HepG2 (cell line): ENCODE measurements around the gene SEPHS2. TPM values are rescaled to one million over a fixed set of nuclear protein-coding genes. Genes with fewer than 3 reads are reported as not detected.
A peak's percentile ranks its signal among the peaks of the same experiment; 100 is the strongest.

Experiments
- ASH2L ChIP-seq: fragments of 300-600, 200-600 bp; sonication (generic); IDR thresholded peaks from 2 replicates; pipeline ENCODE4 v1.7.0; 2017; ENCODE audit warnings: low read depth, mild to moderate bottlenecking, moderate library complexity, mixed read lengths, low read length; ENCODE audit not compliant: insufficient read length
- ATF1 ChIP-seq: IDR thresholded peaks from 2 replicates; pipeline ENCODE4 v1.6.1; 2016; ENCODE audit warnings: mild to moderate bottlenecking, control low read depth
- ATF3 ChIP-seq: sonication (generic); formaldehyde crosslinking; IDR thresholded peaks from 2 replicates; pipeline ENCODE4 v1.4.0; 2020; ENCODE audit warnings: missing genetic modification reagents
- CBX1 ChIP-seq: IDR thresholded peaks from one replicate; pipeline ENCODE4 v1.6.1; 2016; ENCODE audit warnings: antibody characterized with exemption, low read depth
- CENPT ChIP-seq: sonication (generic); formaldehyde crosslinking; IDR thresholded peaks from 2 replicates; pipeline ENCODE4 v1.8.0; 2022; ENCODE audit warnings: low read depth, mild to moderate bottlenecking, moderate library complexity, missing genetic modification reagents
- CHCHD3 ChIP-seq: sonication (generic); formaldehyde crosslinking; IDR thresholded peaks from 2 replicates; pipeline ENCODE4 v1.8.0; 2022; ENCODE audit warnings: mild to moderate bottlenecking, missing genetic modification reagents, moderate library complexity
- HBP1 ChIP-seq: IDR thresholded peaks from 2 replicates; pipeline ENCODE4 v1.6.1; 2016; ENCODE audit warnings: low read depth, control low read depth
- HDAC2 ChIP-seq: sonication (generic); formaldehyde crosslinking; IDR thresholded peaks from 2 replicates; pipeline ENCODE4 v1.4.0; 2020; ENCODE audit warnings: missing genetic modification reagents
- KMT2A ChIP-seq: sonication (generic); formaldehyde crosslinking; IDR thresholded peaks from 2 replicates; pipeline ENCODE4 v1.4.0; 2020; ENCODE audit warnings: missing genetic modification reagents
- NFIC ChIP-seq: IDR thresholded peaks from 2 replicates; pipeline ENCODE4 v1.6.1; 2012; ENCODE audit warnings: mild to moderate bottlenecking, low read length, inconsistent platforms
- PBX2 ChIP-seq: IDR thresholded peaks from 2 replicates; pipeline ENCODE4 v1.6.1; 2016; ENCODE audit warnings: control low read depth
- REL ChIP-seq: sonication (generic); formaldehyde crosslinking; conservative IDR thresholded peaks from 2 replicates; pipeline ENCODE4 v1.8.0; 2022; ENCODE audit warnings: mild to moderate bottlenecking, missing genetic modification reagents, moderate library complexity
- RORA ChIP-seq: sonication (generic); formaldehyde crosslinking; IDR thresholded peaks from 2 replicates; pipeline ENCODE4 v1.5.0; 2020; ENCODE audit warnings: mild to moderate bottlenecking, missing genetic modification reagents, moderate library complexity
- SIX1 ChIP-seq: sonication (generic); formaldehyde crosslinking; IDR thresholded peaks from 2 replicates; pipeline ENCODE4 v1.4.0; 2020; ENCODE audit warnings: missing genetic modification reagents, borderline replicate concordance
- SMARCE1 ChIP-seq: fragments of 450-650 bp; IDR thresholded peaks from 2 replicates; pipeline ENCODE4 v1.6.1; 2017; ENCODE audit warnings: borderline replicate concordance
- TARDBP ChIP-seq: sonication (generic); formaldehyde crosslinking; IDR thresholded peaks from 2 replicates; pipeline ENCODE4 v1.8.0; 2022; ENCODE audit warnings: mild to moderate bottlenecking, missing genetic modification reagents
- TBL1XR1 ChIP-seq: fragments of 150-350 bp; IDR thresholded peaks from 2 replicates; pipeline ENCODE4 v1.6.1; 2014; ENCODE audit warnings: borderline replicate concordance, low read length; ENCODE audit not compliant: partially characterized antibody
- TFAP4 ChIP-seq: sonication (generic); IDR thresholded peaks from 2 replicates; pipeline ENCODE4 v1.6.1; 2016; ENCODE audit warnings: low read depth, borderline replicate concordance
- YEATS4 ChIP-seq: sonication (generic); formaldehyde crosslinking; IDR thresholded peaks from 2 replicates; pipeline ENCODE4 v1.4.0; 2020; ENCODE audit warnings: missing genetic modification reagents, borderline replicate concordance
- ZFP82 ChIP-seq: sonication (generic); formaldehyde crosslinking; IDR thresholded peaks from 2 replicates; pipeline ENCODE4 v1.5.1; 2020; ENCODE audit warnings: mild to moderate bottlenecking, missing genetic modification reagents, borderline replicate concordance
- ZNF12 ChIP-seq: sonication (generic); formaldehyde crosslinking; IDR thresholded peaks from 2 replicates; pipeline ENCODE4 v1.5.0; 2020; ENCODE audit warnings: missing genetic modification reagents
- ZNF335 ChIP-seq: sonication (generic); formaldehyde crosslinking; IDR thresholded peaks from 2 replicates; pipeline ENCODE4 v1.4.0; 2020; ENCODE audit warnings: missing genetic modification reagents
- ZNF503 ChIP-seq: sonication (generic); formaldehyde crosslinking; IDR thresholded peaks from 2 replicates; pipeline ENCODE4 v1.4.0; 2020; ENCODE audit warnings: missing genetic modification reagents
- ZNF614 ChIP-seq: IDR thresholded peaks from 2 replicates; pipeline ENCODE4 v1.6.1; 2018; ENCODE audit warnings: missing biosample characterization, missing genetic modification reagents, inconsistent platforms, borderline replicate concordance
- polyA plus RNA-seq, 8 experiments: library from polyadenylated mRNA; depleted of rRNA in 3 of 8; stranded (reverse) in 7 of 8; unstranded in 1 of 8; fragments of >200 nt; fragmentation: Illumina TruSeq in 4 of 8; extraction: Trizol in 4 of 8; gene quantifications; 2 replicates each; pipeline versions ENCODE4 v1.2.1 to v1.2.3, GENCODE V29; 2011 to 2016; ENCODE audit warnings: low read depth in 4 of 8, missing spikeins in 1 of 8, mixed read lengths in 1 of 8; ENCODE audit not compliant: insufficient read depth in 1 of 8
- total RNA-seq, 5 experiments: library from RNA; depleted of rRNA; stranded (reverse); fragments of >200 nt; fragmentation: Illumina TruSeq; extraction: Trizol; gene quantifications; 2 replicates each; pipeline ENCODE4 v1.2.3, GENCODE V29; 2016; ENCODE audit warnings: low read depth in 1 of 5

The SEPHS2 gene
- total and polyA plus RNA-seq, 2 of the 13 experiments (the other 11 are each of a cell fraction or from before 2014, with no cell fraction given) = 20.7 to 127 TPM

- TF ChIP-seq PBX2 (CRISPR knock-in tag) (peak; percentile 7; the same call in 1 of the 2 replicates), REL (CRISPR knock-in tag) (no peak), ASH2L (peak; percentile 82), KMT2A (no peak), ZNF12 (CRISPR knock-in tag) (no peak), SMARCE1 (no peak), YEATS4 (CRISPR knock-in tag) (peak; percentile 34; the same call in 1 of the 2 replicates), HDAC2 (CRISPR knock-in tag) (peak; percentile 95), TARDBP (CRISPR knock-in tag) (peak; percentile 75), ZNF503 (CRISPR knock-in tag) (peak; percentile 20; the same call in 1 of the 2 replicates), ATF3 (CRISPR knock-in tag) (no peak), CENPT (CRISPR knock-in tag) (no peak), CHCHD3 (CRISPR knock-in tag) (no peak), RORA (CRISPR knock-in tag) (peak; percentile 95), ZNF614 (CRISPR knock-in tag) (peak; percentile 92), ZNF335 (CRISPR knock-in tag) (peak; percentile 78; the same call in 1 of the 2 replicates), HBP1 (peak; percentile 59; the same call in 1 of the 2 replicates), TFAP4 (peak; percentile 94; the same call in 1 of the 2 replicates), ZFP82 (CRISPR knock-in tag) (peak; percentile 75; the same call in 1 of the 2 replicates), SIX1 (CRISPR knock-in tag) (peak; percentile 63; the same call in 1 of the 2 replicates), TBL1XR1 (peak; percentile 48), NFIC (no peak; the same call in 1 of the 2 replicates), CBX1 (peak; percentile 97), ATF1 (CRISPR knock-in tag) (peak; percentile 47; the same call in 1 of the 2 replicates)
Observed at GRCh38 chr16:30401768-30402425, 43.8 kb downstream of the SEPHS2 start (continued).
